ENCODE measurements around the gene SPTBN2. TPM values are rescaled to one million over a fixed set of nuclear protein-coding genes. Genes with fewer than 3 reads are reported as not detected.

The SPTBN2 gene
- total RNA-seq: 10 to 100 TPM in 1 of 2 donors, 1 to 10 TPM in 1; 8.7 to 26.4 TPM
- polyA plus RNA-seq (ENCODE audit: insufficient read length in 6 of 6): 10 to 100 TPM in 1 of 6 donors, 1 to 10 TPM in 5; 7.5 to 11.6 (median 8.7) TPM
- long read RNA-seq, donor 1, partial matches to known transcripts: 0 of 1 reads
- long read RNA-seq, donor 1, other reads (novel, unspliced or antisense): 0 of 1 reads
- long read RNA-seq, donor 2: 0 reads
- long read RNA-seq, donor 3: 0 reads
- long read RNA-seq, donor 4: 0 reads
- long read RNA-seq, donor 5, partial matches to known transcripts: 0 of 1 reads
- long read RNA-seq, donor 5, other reads (novel, unspliced or antisense): 0 of 1 reads
- long read RNA-seq, donor 6: 0 reads
- long read RNA-seq, donor 7: 0 reads
- long read RNA-seq, donor 8: 0 reads
- long read RNA-seq, donor 9: 0 reads
- long read RNA-seq, donor 10: 0 reads
- long read RNA-seq, donor 11: 0 reads
- long read RNA-seq, donor 12: 0 reads

GRCh38 chr11:66728693-66729385 lies at the start of gene SPTBN2:
Gene SPTBN2, minus strand, starts transcription at chr11:66729216. Its CDS starts 7,976 bp downstream, at chr11:66721240.
- intact Hi-C loops (cut with DNase I): no loop called here
- no peaks in the 10 kb centered on the region for H3K36me3 ChIP-seq
- ATAC-seq (no peak), DNase-seq (no peak)
- peaks cover 0 to 15% of the 10 kb centered on the region in 2 donors for H3K4me1 ChIP-seq
- no peak within 1 kb of the TSS for H3K27ac ChIP-seq
- H3K9me3 ChIP-seq: no peaks in the 10 kb centered on the region
- no peak for TF ChIP-seq CTCF (IDR thresholded peaks at IDR 0.05)
- peaks cover 12 to 81% of the 10 kb centered on the region in 2 donors for H3K27me3 ChIP-seq
- H3K4me3 ChIP-seq: peak within 1 kb of the TSS; percentile 28 to 33

GRCh38 chr11:66768818-66769217 lies 39.8 kb upstream of the SPTBN2 start:
- H3K9me3 ChIP-seq: no peaks in the 10 kb centered on the region
- H3K27me3 ChIP-seq: no peaks in the 10 kb centered on the region
- DNase-seq: no peak
- H3K27ac ChIP-seq: no peak overlapping the region
- no peak for TF ChIP-seq CTCF (IDR thresholded peaks at IDR 0.05)
- ATAC-seq: peak; percentile 90
- no peak overlapping the region for H3K4me3 ChIP-seq
- no peaks in the 10 kb centered on the region for H3K4me1 ChIP-seq
- no peaks in the 10 kb centered on the region for H3K36me3 ChIP-seq
- intact Hi-C loops (cut with DNase I): no loop called here

GRCh38 chr11:66768088-66768521 lies 39.1 kb upstream of the SPTBN2 start:
- peak; percentile 82 for ATAC-seq

GRCh38 chr11:66767666-66768065 lies 38.6 kb upstream of the SPTBN2 start:
- H3K27ac ChIP-seq: no peak overlapping the region
- no peaks in the 10 kb centered on the region for H3K27me3 ChIP-seq
- intact Hi-C loops (cut with DNase I): no loop called here
- DNase-seq (no peak), ATAC-seq (no peak)
- TF ChIP-seq CTCF (IDR thresholded peaks at IDR 0.05): no peak
- H3K36me3 ChIP-seq: no peaks in the 10 kb centered on the region
- no peak overlapping the region for H3K4me3 ChIP-seq
- H3K9me3 ChIP-seq: no peaks in the 10 kb centered on the region
- H3K4me1 ChIP-seq: no peaks in the 10 kb centered on the region

More at GRCh38 chr11:66768088-66768521, 39.1 kb upstream of the SPTBN2 start:
- DNase-seq: peak in 1 of 4 donors; percentile 34
- H3K4me1 ChIP-seq: no peaks in the 10 kb centered on the region
- no peaks in the 10 kb centered on the region for H3K27me3 ChIP-seq
- no peak overlapping the region for H3K4me3 ChIP-seq
- H3K27ac ChIP-seq: no peak overlapping the region
- intact Hi-C loops (cut with DNase I): no loop called here
- H3K9me3 ChIP-seq: no peaks in the 10 kb centered on the region
- no peak for TF ChIP-seq CTCF (IDR thresholded peaks at IDR 0.05)
- no peaks in the 10 kb centered on the region for H3K36me3 ChIP-seq

GRCh38 chr11:66766681-66767080 lies 37.7 kb upstream of the SPTBN2 start:
- Histone ChIP-seq H3K36me3 (peaks cover 0 to 4% of the 10 kb centered on the region in 2 donors), H3K27me3 (no peaks in the 10 kb centered on the region), H3K4me3 (no peak overlapping the region), H3K4me1 (no peaks in the 10 kb centered on the region), H3K27ac (no peak overlapping the region), H3K9me3 (no peaks in the 10 kb centered on the region)
- intact Hi-C loops (cut with DNase I): no loop called here
- no peak for TF ChIP-seq CTCF (IDR thresholded peaks at IDR 0.05)
- ATAC-seq (no peak), DNase-seq (no peak)
